OCI-LY3 (cell line): ENCODE data around the gene UQCRFS1.

Source experiments
- H2AFZ ChIP-seq: fragments of 200-600, 300-600 bp; shearing (Covaris generic); 2 replicates; pipeline ENCODE4 v1.6.0; 2014; ENCODE audit warnings: antibody characterized with exemption, low read depth, low read length
- H3K27ac ChIP-seq: fragments of 200-600, 300-600 bp; sonication (generic); 2 replicates; pipeline ENCODE4 v1.5.1; 2014; ENCODE audit warnings: mild to moderate bottlenecking, low read length, moderate library complexity, mixed read lengths
- H3K27me3 ChIP-seq: fragments of 200-600, 300-600 bp; sonication (generic); 2 replicates; pipeline ENCODE4 v1.6.1; 2014; ENCODE audit warnings: low read depth, low read length, mixed read lengths
- H3K36me3 ChIP-seq: fragments of 200-600, 300-600 bp; sonication (generic); replicated peaks from 2 replicates; pipeline ENCODE3; 2014; ENCODE audit warnings: low read depth, low read length, mixed read lengths
- H3K4me1 ChIP-seq: fragments of 300-600, 200-600 bp; sonication (generic); 2 replicates; pipeline ENCODE4 v1.6.1; 2014; ENCODE audit warnings: low read length, mixed read lengths
- H3K4me2 ChIP-seq: fragments of 200-600, 300-600 bp; sonication (generic); 2 replicates; pipeline ENCODE4 v1.6.1; 2014; ENCODE audit warnings: low read length, mixed read lengths
- H3K4me3 ChIP-seq: fragments of 300-600, 200-600 bp; sonication (generic); 2 replicates; pipeline ENCODE4 v1.5.1; 2014; ENCODE audit warnings: antibody characterized with exemption, mild to moderate bottlenecking, low read length, moderate library complexity
- H3K79me2 ChIP-seq: fragments of 300-600, 200-600 bp; shearing (Covaris generic); 2 replicates; pipeline ENCODE4 v1.6.1; 2014; ENCODE audit warnings: mild to moderate bottlenecking, low read length, mixed read lengths
- H3K9ac ChIP-seq: fragments of 300-600, 200-600 bp; shearing (Covaris generic); 2 replicates; pipeline ENCODE4 v1.6.0; 2014; ENCODE audit warnings: mild to moderate bottlenecking, low read length, moderate library complexity
- H3K9me3 ChIP-seq: fragments of 200-600, 300-600 bp; shearing (Covaris generic); 2 replicates; pipeline ENCODE4 v1.6.1; 2014; ENCODE audit warnings: low read length, mixed read lengths; ENCODE audit not compliant: insufficient read depth
- H4K20me1 ChIP-seq: fragments of 200-600, 300-600 bp; sonication (generic); 2 replicates; pipeline ENCODE4 v1.6.1; 2016; ENCODE audit warnings: low read length, mixed read lengths; ENCODE audit not compliant: insufficient read depth
- CTCF ChIP-seq: fragments of 200-600, 300-600 bp; sonication (generic); IDR thresholded peaks from 2 replicates; pipeline ENCODE4 v1.5.1; 2014; ENCODE audit warnings: antibody characterized with exemption, low read length, low read depth
- EZH2phosphoT487 ChIP-seq: fragments of 200-600 bp; shearing (Covaris generic); IDR thresholded peaks from 2 replicates; pipeline ENCODE4 v1.6.1; 2018; ENCODE audit warnings: antibody characterized with exemption, mixed run types, low read depth

Gene UQCRFS1

GRCh38 chr19:29162694-29163093 lies 50.3 kb downstream of the UQCRFS1 start:
- Histone ChIP-seq H3K27me3 (peaks cover 7% of the 10 kb centered on the region; the same call in 1 of the 2 replicates), H3K9ac (no peak overlapping the region), H3K4me1 (no peaks in the 10 kb centered on the region), H3K79me2 (no peaks in the 10 kb centered on the region), H3K4me3 (no peak overlapping the region), H3K4me2 (no peak overlapping the region), H2AFZ (no peak overlapping the region), H3K36me3 (no peaks in the 10 kb centered on the region), H4K20me1 (no peaks in the 10 kb centered on the region), H3K9me3 (no peaks in the 10 kb centered on the region), H3K27ac (no peak overlapping the region)
- TF ChIP-seq CTCF (no peak), EZH2phosphoT487 (no peak)

GRCh38 chr19:29155683-29156082 lies 57.3 kb downstream of the UQCRFS1 start:
- Histone ChIP-seq H4K20me1 (no peaks in the 10 kb centered on the region), H3K9me3 (peaks cover 7% of the 10 kb centered on the region; the same call in 1 of the 2 replicates), H3K27me3 (peaks cover 7% of the 10 kb centered on the region; the same call in 1 of the 2 replicates), H3K27ac (no peak overlapping the region), H3K4me2 (no peak overlapping the region), H3K4me3 (no peak overlapping the region), H2AFZ (no peak overlapping the region), H3K4me1 (no peaks in the 10 kb centered on the region), H3K79me2 (no peaks in the 10 kb centered on the region), H3K36me3 (no peaks in the 10 kb centered on the region), H3K9ac (no peak overlapping the region)
- no peak for TF ChIP-seq EZH2phosphoT487
- no peak for TF ChIP-seq CTCF
